ENCODE results near the gene ST8SIA2.

Gene ST8SIA2

GRCh38 chr15:92399271-92399950 lies 5.7 kb downstream of the ST8SIA2 start:
- DNase-seq: no peak

- DNase-seq: no peak
Observed at GRCh38 chr15:92400573-92400972, 6.9 kb downstream of the ST8SIA2 start.

GRCh38 chr15:92400980-92401787 lies 7.5 kb downstream of the ST8SIA2 start:
- DNase-seq: no peak

- DNase-seq: no peak
Observed at GRCh38 chr15:92402751-92403150, 9.1 kb downstream of the ST8SIA2 start.

- no peak for DNase-seq
Observed at GRCh38 chr15:92405942-92406341, 12.3 kb downstream of the ST8SIA2 start.

GRCh38 chr15:92407321-92407720 lies 13.6 kb downstream of the ST8SIA2 start:
- no peak for DNase-seq

GRCh38 chr15:92407916-92408315 lies 14.2 kb downstream of the ST8SIA2 start:
- DNase-seq: no peak

- DNase-seq: no peak
Observed at GRCh38 chr15:92409006-92409405, 15.3 kb downstream of the ST8SIA2 start.

- no peak for DNase-seq
Observed at GRCh38 chr15:92409521-92409920, 15.8 kb downstream of the ST8SIA2 start.

GRCh38 chr15:92410537-92410936 lies 16.9 kb downstream of the ST8SIA2 start:
- no peak for DNase-seq

- DNase-seq: no peak
Observed at GRCh38 chr15:92411256-92411655, 17.6 kb downstream of the ST8SIA2 start.

GRCh38 chr15:92413510-92413909 lies 19.8 kb downstream of the ST8SIA2 start:
- DNase-seq: no peak

GRCh38 chr15:92415639-92416297 lies 22.1 kb downstream of the ST8SIA2 start:
- DNase-seq: no peak

GRCh38 chr15:92416557-92416956 lies 22.9 kb downstream of the ST8SIA2 start:
- DNase-seq: no peak

GRCh38 chr15:92417716-92418115 lies 24.0 kb downstream of the ST8SIA2 start:
- no peak for DNase-seq

GRCh38 chr15:92418864-92419263 lies 25.2 kb downstream of the ST8SIA2 start:
- no peak for DNase-seq

- no peak for DNase-seq
Observed at GRCh38 chr15:92421976-92422375, 28.3 kb downstream of the ST8SIA2 start.

- no peak for DNase-seq
Observed at GRCh38 chr15:92425578-92426225, 32.0 kb downstream of the ST8SIA2 start.

- no peak for DNase-seq
Observed at GRCh38 chr15:92429378-92430068, 35.8 kb downstream of the ST8SIA2 start.

- no peak for DNase-seq
Observed at GRCh38 chr15:92430069-92430440, 36.4 kb downstream of the ST8SIA2 start.

GRCh38 chr15:92435145-92435544 lies 41.5 kb downstream of the ST8SIA2 start:
- DNase-seq: no peak

GRCh38 chr15:92438471-92438870 lies 44.8 kb downstream of the ST8SIA2 start:
- no peak for DNase-seq

GRCh38 chr15:92443381-92443780 lies 49.7 kb downstream of the ST8SIA2 start:
- DNase-seq: no peak

Data from GF-D8 (cell line).